ENCODE measurements around the gene KIF13A. TPM values are rescaled to one million over a fixed set of nuclear protein-coding genes. Genes with fewer than 3 reads are reported as not detected.
"Not testable (repeated sequence)": the region's sequence is repeated elsewhere in the genome, so short reads cannot be mapped to it uniquely, and the experiment has no call there.

The KIF13A gene
- total and polyA plus RNA-seq, 3 donors from 2014 or later: 20.8 to 28.7 (median 27.7) TPM

DNA sequence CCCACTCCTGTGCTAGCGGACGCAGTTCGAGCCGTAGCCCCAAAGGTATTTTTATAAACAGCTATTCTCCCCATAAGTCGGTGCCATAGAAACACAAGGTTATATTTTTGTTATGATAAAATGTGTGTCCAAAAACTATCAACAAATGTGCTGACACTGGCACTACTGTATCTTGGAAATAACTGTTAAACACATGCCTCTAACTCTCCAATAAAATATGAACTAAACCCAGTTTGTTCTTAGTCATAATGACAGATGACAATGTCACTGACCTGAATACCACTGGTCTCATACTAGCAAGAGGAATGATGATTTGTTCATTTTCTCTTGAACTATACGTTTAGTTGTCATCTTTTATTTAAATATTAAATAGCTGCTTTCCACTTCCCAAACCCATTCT is 229.3 kb downstream of the KIF13A start:
- no peak for TF ChIP-seq POLR2A (IDR thresholded peaks at IDR 0.05)
- 72 to 76% methylated on average over 6 of the region's 6 CpGs for WGBS, 2 donors
- Histone ChIP-seq H3K9me3 (no peaks in the 10 kb centered on the region), H3K4me3 (no peak overlapping the region), H3K4me1 (no peaks in the 10 kb centered on the region), H3K27me3 (no peaks in the 10 kb centered on the region), H3K27ac (no peak overlapping the region), H3K36me3 (ENCODE audit: low read depth, missing control alignments) (no peaks in the 10 kb centered on the region)
- no peak for DNase-seq
- intact Hi-C loops (cut with DNase I; ENCODE audit: low total_unique reads): no loop called here

GRCh38 chr6:17754254-17754653 is 233.2 kb downstream of the KIF13A start:
- Histone ChIP-seq H3K4me3 (no peak overlapping the region), H3K9me3 (no peaks in the 10 kb centered on the region), H3K27ac (no peak overlapping the region), H3K4me1 (no peaks in the 10 kb centered on the region), H3K36me3 (ENCODE audit: low read depth, missing control alignments) (no peaks in the 10 kb centered on the region), H3K27me3 (no peaks in the 10 kb centered on the region)
- intact Hi-C loops (cut with DNase I; ENCODE audit: low total_unique reads): no loop called here
- DNase-seq: no peak
- 81 to 85% methylated on average over 3 of the region's 3 CpGs for WGBS, 2 donors
- TF ChIP-seq, protein P1, sequence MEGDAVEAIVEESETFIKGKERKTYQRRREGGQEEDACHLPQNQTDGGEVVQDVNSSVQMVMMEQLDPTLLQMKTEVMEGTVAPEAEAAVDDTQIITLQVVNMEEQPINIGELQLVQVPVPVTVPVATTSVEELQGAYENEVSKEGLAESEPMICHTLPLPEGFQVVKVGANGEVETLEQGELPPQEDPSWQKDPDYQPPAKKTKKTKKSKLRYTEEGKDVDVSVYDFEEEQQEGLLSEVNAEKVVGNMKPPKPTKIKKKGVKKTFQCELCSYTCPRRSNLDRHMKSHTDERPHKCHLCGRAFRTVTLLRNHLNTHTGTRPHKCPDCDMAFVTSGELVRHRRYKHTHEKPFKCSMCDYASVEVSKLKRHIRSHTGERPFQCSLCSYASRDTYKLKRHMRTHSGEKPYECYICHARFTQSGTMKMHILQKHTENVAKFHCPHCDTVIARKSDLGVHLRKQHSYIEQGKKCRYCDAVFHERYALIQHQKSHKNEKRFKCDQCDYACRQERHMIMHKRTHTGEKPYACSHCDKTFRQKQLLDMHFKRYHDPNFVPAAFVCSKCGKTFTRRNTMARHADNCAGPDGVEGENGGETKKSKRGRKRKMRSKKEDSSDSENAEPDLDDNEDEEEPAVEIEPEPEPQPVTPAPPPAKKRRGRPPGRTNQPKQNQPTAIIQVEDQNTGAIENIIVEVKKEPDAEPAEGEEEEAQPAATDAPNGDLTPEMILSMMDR (IDR thresholded peaks at IDR 0.05): no peak
- no peak for TF ChIP-seq POLR2A (IDR thresholded peaks at IDR 0.05)

DNA sequence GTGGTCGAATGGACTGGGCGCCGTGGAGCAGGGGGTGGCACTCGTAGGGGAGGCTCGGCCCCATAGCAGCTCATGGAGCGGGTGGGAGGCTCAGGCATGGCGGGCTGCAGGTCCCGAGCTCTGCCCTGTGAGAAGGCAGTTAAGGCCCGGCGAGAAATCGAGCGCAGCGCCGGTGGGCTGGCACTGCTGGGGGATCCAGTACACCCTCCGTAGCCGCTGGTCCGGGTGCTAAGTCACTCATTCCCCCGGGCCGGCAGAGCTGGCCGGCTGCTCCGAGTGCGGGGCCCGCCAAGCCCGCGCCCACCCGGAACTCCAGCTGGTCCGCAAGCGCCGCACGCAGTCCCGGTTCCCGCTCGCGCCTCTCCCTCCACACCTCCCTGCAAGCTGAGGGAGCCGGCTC is 242.1 kb downstream of the KIF13A start:
- intact Hi-C loops (cut with DNase I; ENCODE audit: low total_unique reads); H3K27me3 ChIP-seq; H3K9me3 ChIP-seq; H3K27ac ChIP-seq; H3K4me1 ChIP-seq; H3K36me3 ChIP-seq (ENCODE audit: low read depth, missing control alignments); DNase-seq: not testable (repeated sequence)
- WGBS, 2 donors: 54 to 72% methylated on average over 13 to 31 of the region's 35 CpGs
- H3K4me3 ChIP-seq: peak overlapping the region; percentile 40 to 41

DNA sequence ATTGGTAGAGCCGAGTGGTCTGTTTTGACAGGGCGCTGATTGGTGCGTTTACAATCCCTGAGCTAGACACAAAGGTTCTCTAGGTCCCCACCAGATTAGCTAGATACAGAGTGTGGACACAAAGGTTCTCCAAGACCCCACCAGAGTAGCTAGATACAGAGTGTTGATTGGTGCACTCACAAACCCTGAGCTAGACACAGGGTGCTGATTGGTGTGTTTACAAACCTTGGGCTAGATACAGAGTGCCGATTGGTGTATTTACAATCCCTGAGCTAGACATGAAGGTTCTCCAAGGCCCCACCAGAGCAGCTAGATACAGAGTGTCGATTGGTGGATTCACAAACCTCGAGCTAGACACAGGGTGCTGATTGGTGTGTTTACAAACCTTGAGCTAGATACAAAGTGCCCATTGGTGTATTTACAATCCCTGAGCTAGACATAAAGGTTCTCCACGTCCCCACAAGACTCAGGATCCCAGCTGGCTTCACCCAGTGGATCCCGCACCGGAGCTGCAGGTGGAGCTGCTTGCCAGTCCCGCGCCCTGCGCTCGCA is 242.6 kb downstream of the KIF13A start:
- H3K27me3 ChIP-seq; H3K27ac ChIP-seq; H3K9me3 ChIP-seq; H3K36me3 ChIP-seq (ENCODE audit: low read depth, missing control alignments); H3K4me1 ChIP-seq; intact Hi-C loops (cut with DNase I; ENCODE audit: low total_unique reads): not testable (repeated sequence)
- peak; percentile 53 for DNase-seq
- peak overlapping the region; percentile 40 to 41 for H3K4me3 ChIP-seq
- 62 to 76% methylated on average over 9 to 13 of the region's 13 CpGs for WGBS, 2 donors

DNA sequence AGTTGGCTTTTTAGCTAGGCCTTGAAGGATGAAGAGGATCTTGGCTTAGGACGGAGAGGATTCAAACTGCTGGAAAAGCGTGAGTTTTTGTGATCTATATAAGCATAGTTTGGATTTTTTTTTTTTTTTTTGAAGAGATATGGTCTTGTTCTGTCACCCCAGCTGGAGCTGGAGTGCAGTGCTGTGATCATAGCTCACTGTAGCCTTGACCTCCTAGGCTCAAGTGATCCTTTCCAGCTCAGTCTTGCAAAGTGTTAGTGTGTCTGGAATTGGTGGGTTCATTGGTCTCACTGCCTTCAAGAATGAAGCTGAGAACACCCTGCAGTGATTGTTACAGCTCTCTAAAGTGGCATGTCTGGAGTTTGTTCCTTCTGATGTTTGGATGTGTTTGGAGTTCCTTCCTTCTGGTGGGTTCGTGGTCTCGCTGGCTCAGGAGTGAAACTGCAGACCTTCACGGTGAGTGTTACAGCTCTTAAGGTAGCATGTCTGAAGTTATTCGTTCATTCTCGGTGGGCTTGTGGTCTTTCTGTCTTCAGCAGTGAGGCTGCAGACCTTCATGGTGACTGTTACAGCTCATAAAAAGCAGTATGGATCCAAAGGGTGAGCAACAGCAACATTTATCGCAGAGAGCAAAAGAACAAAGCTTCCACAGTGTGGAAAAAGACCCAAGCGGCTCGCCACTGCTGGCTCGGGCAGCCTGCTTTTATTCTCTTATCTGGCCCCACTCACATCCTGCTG is 243.2 kb downstream of the KIF13A start:
- 29 to 57% methylated on average over 9 to 11 of the region's 11 CpGs for WGBS, 2 donors

GRCh38 chr6:17741507-17741906 is 245.9 kb downstream of the KIF13A start:
- Histone ChIP-seq H3K27ac (no peak overlapping the region), H3K27me3 (no peaks in the 10 kb centered on the region), H3K9me3 (no peaks in the 10 kb centered on the region), H3K4me1 (peaks cover 7% of the 10 kb centered on the region), H3K4me3 (no peak overlapping the region), H3K36me3 (ENCODE audit: low read depth, missing control alignments) (no peaks in the 10 kb centered on the region)
- TF ChIP-seq, protein P1 (IDR thresholded peaks at IDR 0.05): no peak
- no peak for TF ChIP-seq POLR2A (IDR thresholded peaks at IDR 0.05)
- WGBS, 2 donors: 77 to 87% methylated on average over 7 to 8 of the region's 8 CpGs
- intact Hi-C loops (cut with DNase I; ENCODE audit: low total_unique reads): no loop called here
- no peak for DNase-seq

More for the DNA sequence above, 243.2 kb downstream of the KIF13A start:
- Histone ChIP-seq H3K9me3 (no peaks in the 10 kb centered on the region), H3K4me1 (peaks cover 7% of the 10 kb centered on the region), H3K36me3 (ENCODE audit: low read depth, missing control alignments) (no peaks in the 10 kb centered on the region), H3K27me3 (no peaks in the 10 kb centered on the region), H3K4me3 (no peak overlapping the region), H3K27ac (peak overlapping the region in 1 of 2 donors; percentile 28)
- intact Hi-C loops (cut with DNase I; ENCODE audit: low total_unique reads): no loop called here
- TF ChIP-seq, protein P1 (IDR thresholded peaks at IDR 0.05): no peak
- TF ChIP-seq POLR2A (IDR thresholded peaks at IDR 0.05): no peak
- DNase-seq: no peak
